ENCODE measurements around the gene MYO5A.

DNA sequence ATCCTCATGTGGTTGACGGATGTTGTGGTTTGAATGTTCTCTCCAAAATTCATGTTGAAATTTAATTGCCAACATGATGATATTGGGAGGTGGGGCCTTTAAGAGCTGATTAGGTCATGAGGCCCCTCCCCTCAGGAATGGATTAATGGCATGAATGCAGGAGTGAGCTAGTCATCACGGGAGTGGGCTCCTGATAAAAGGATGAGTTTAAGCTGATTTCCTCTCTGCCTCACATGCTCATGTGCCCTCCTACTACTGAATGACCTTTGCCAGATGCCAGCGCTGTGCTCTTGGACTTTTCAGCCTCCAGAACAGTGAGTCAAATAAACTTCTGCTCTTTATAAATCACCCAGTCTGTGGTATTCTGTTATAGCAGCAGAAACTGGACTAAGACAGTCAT is 111.2 kb downstream of the MYO5A start:
- TF ChIP-seq POLR2A (IDR thresholded peaks at IDR 0.05; ENCODE audit: low read depth, low read length) (no peak), POLR2AphosphoS5 (IDR thresholded peaks at IDR 0.05; ENCODE audit: low read depth, low read length) (no peak)
